GM23248 (cell line): ENCODE data around the gene STIL. TPM values are rescaled to one million over a fixed set of nuclear protein-coding genes. Genes with fewer than 3 reads are reported as not detected.

ENCODE experiments used
- DNase-seq: peaks from one replicate; pipeline ENCODE4 v3.0.0-alpha.2; 2015
- H2AFZ ChIP-seq: fragments of 200-600 bp; sonication (generic); 2 replicates; pipeline ENCODE4 v1.6.1; 2016; ENCODE audit warnings: antibody characterized with exemption
- H3F3A ChIP-seq: fragments of 200-600 bp; sonication (generic); 2 replicates; pipeline ENCODE4 v1.6.1; 2016; ENCODE audit warnings: mild to moderate bottlenecking, antibody characterized with exemption, mixed run types; ENCODE audit not compliant: insufficient read depth
- H3K27ac ChIP-seq: fragments of 200-600 bp; sonication (generic); 2 replicates; pipeline ENCODE4 v1.5.1; 2016; ENCODE audit warnings: mild to moderate bottlenecking
- H3K27me3 ChIP-seq: fragments of 200-600 bp; sonication (generic); replicated peaks from 2 replicates; pipeline ENCODE4 v1.6.1; 2016; ENCODE audit warnings: mild to moderate bottlenecking; ENCODE audit not compliant: insufficient read depth
- H3K36me3 ChIP-seq: fragments of 200-600 bp; sonication (generic); 2 replicates; pipeline ENCODE4 v1.6.1; 2016; ENCODE audit warnings: low read depth, mild to moderate bottlenecking
- H3K4me1 ChIP-seq: fragments of 200-600 bp; sonication (generic); 2 replicates; pipeline ENCODE4 v1.6.1; 2016; ENCODE audit warnings: mild to moderate bottlenecking; ENCODE audit not compliant: insufficient read depth
- H3K4me2 ChIP-seq: fragments of 200-600 bp; sonication (generic); one replicate; pipeline ENCODE4 v1.6.1; 2016; ENCODE audit warnings: mild to moderate bottlenecking; ENCODE audit not compliant: unreplicated experiment
- H3K4me3 ChIP-seq: fragments of 200-600 bp; sonication (generic); 2 replicates; pipeline ENCODE4 v1.5.1; 2016; ENCODE audit warnings: mild to moderate bottlenecking
- H3K79me2 ChIP-seq: fragments of 200-600 bp; sonication (generic); 2 replicates; pipeline ENCODE4 v1.6.1; 2016; ENCODE audit warnings: mild to moderate bottlenecking; ENCODE audit not compliant: insufficient read depth
- H3K9ac ChIP-seq: fragments of 200-600 bp; sonication (generic); 2 replicates; pipeline ENCODE4 v1.6.1; 2016; ENCODE audit warnings: mild to moderate bottlenecking
- H3K9me2 ChIP-seq: fragments of 200-600 bp; sonication (generic); 2 replicates; pipeline ENCODE4 v1.6.1; 2016; ENCODE audit warnings: mixed run types, mild to moderate bottlenecking, moderate library complexity; ENCODE audit not compliant: insufficient read depth
- H3K9me3 ChIP-seq: fragments of 200-600 bp; sonication (generic); one replicate; pipeline ENCODE4 v1.6.1; 2017; ENCODE audit warnings: low read depth
- H4K20me1 ChIP-seq: fragments of 200-600 bp; sonication (generic); 2 replicates; pipeline ENCODE4 v1.6.0; 2016; ENCODE audit not compliant: insufficient read depth
- EZH2 ChIP-seq: fragments of 200-600 bp; sonication (generic); IDR thresholded peaks from 2 replicates; pipeline ENCODE4 v1.6.1; 2018; ENCODE audit warnings: antibody characterized with exemption, mild to moderate bottlenecking; ENCODE audit not compliant: insufficient read depth, poor library complexity, severe bottlenecking
- EZH2phosphoT487 ChIP-seq: fragments of 200-600 bp; sonication (generic); IDR thresholded peaks from 2 replicates; pipeline ENCODE4 v1.6.1; 2018; ENCODE audit warnings: antibody characterized with exemption, moderate library complexity, mild to moderate bottlenecking, low read depth; ENCODE audit not compliant: insufficient read depth
- WGBS, 2 experiments: methylation state at CpG; one replicate each; pipeline ENCODE4 v1.1.6; 2015 to 2017; ENCODE audit warnings: low lambda C conversion rate in 2 of 2, low coverage in 1 of 2; ENCODE audit errors: missing lambda C conversion rate in 2 of 2; 5-methylcytosine and 5-hydroxymethylcytosine counted together
- in situ Hi-C: fragments of 300-500 bp; cut with MboI; formaldehyde crosslinking; loops from 2 replicates; pipeline ENCODE4 v1.15.0; 2020
- polyA plus RNA-seq: library from polyadenylated mRNA; unstranded; fragments of >200 nt; fragmentation: Nextera tagmentation; extraction: Ambion mirVana; gene quantifications from 2 replicates; pipeline ENCODE4 v1.2.1, GENCODE V29; 2016
- total RNA-seq: library from RNA; depleted of rRNA; stranded (reverse); fragments of >200 nt; shearing (Covaris generic); gene quantifications from 2 replicates; pipeline ENCODE4 v1.2.3, GENCODE V29; 2014

STIL gene
- total and polyA plus RNA-seq, 2 experiments from 2014 or later = 7.2 to 17.1 TPM

DNA sequence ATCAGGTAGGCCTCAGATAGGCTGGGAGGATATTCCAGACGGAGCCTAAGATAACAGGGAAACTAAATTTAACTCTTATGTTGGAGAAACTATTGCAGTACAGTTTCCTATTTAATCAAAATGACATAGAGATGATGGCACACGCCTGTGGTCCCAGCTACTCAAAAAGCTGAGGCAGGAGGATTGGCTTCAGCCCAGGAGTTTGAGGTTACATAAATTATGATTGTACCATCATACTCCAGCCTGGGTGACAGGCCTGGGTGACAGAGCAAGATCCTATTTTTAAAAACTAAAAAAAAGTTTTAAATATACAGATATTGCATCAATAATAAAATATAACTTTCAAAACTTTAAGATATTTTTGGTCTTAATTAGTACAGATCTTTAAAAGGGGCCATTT lies 56.7 kb downstream of the STIL start:
- in situ Hi-C loops = no loop called here
- 98% methylated on average over 2 of the region's 2 CpGs for WGBS, 2 experiments
- Histone ChIP-seq H3K4me3 (no peak overlapping the region), H3K36me3 (0 out of 2 replicates have a peak, but pooled peaks cover 8% of the 10 kb centered on the region), H3K4me2 (no peak overlapping the region), H3K79me2 (no peaks in the 10 kb centered on the region), H3K9me3 (no peaks in the 10 kb centered on the region), H2AFZ (no peak overlapping the region), H3K4me1 (no peaks in the 10 kb centered on the region), H3K27me3 (no peaks in the 10 kb centered on the region), H4K20me1 (no peaks in the 10 kb centered on the region), H3K27ac (no peak overlapping the region), H3K9me2 (no peaks in the 10 kb centered on the region), H3K9ac (no peak overlapping the region), H3F3A (no peaks in the 10 kb centered on the region)
- TF ChIP-seq EZH2phosphoT487 = no peak
- no peak for TF ChIP-seq EZH2
- DNase-seq = no peak

DNA sequence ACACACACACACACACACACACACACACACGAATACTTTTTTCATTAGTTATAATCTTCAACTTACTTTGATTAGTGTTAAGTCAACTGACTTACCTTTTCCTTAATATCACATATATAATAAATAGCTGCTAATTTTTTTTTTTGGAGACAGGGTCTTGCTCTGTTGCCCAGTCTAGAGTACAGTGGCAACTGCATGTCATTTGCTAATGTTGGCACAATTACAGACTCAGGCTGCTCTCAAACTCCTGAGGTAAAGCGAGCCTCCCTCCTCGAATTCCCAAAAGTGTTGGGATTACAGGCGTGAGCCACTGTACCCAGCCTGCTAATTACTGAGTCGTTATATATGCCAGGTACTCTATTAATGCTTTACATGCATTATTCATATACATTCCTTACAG lies 61.2 kb downstream of the STIL start:
- no peak overlapping the region for H3K27ac ChIP-seq
- H4K20me1 ChIP-seq = no peaks in the 10 kb centered on the region
- H3K36me3 ChIP-seq = no peaks in the 10 kb centered on the region
- no peaks in the 10 kb centered on the region for H3K4me1 ChIP-seq
- no peaks in the 10 kb centered on the region for H3K9me3 ChIP-seq
- in situ Hi-C loops = no loop called here
- no peak overlapping the region for H3K9ac ChIP-seq
- H3K27me3 ChIP-seq = no peaks in the 10 kb centered on the region
- H3K4me2 ChIP-seq = no peak overlapping the region
- no peaks in the 10 kb centered on the region for H3K79me2 ChIP-seq
- TF ChIP-seq EZH2phosphoT487 = no peak
- TF ChIP-seq EZH2 = no peak
- no peaks in the 10 kb centered on the region for H3F3A ChIP-seq
- DNase-seq = no peak
- no peaks in the 10 kb centered on the region for H3K9me2 ChIP-seq
- no peak overlapping the region for H2AFZ ChIP-seq
- H3K4me3 ChIP-seq = no peak overlapping the region
- 87% methylated on average over 5 of the region's 5 CpGs for WGBS, 2 experiments

DNA sequence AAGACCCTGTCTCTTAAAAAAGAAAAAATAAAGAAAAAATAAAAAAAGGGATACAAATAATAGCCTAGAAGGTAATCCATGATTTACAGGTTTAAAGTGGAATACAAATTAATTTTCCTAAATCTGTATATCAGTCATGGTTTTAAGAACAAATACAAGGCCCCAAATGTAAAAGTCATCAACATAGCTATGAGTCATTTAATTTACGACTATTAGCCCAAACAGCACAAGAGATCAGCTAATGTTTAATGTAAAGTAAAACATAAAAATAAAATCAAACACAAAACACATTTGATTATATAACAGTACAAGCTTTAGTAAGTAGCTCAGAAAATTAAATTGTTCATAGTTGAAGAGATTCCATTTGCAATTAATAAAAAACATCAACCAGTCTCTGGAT lies 61.6 kb downstream of the STIL start:
- Histone ChIP-seq H3F3A (no peaks in the 10 kb centered on the region), H3K9me3 (no peaks in the 10 kb centered on the region), H3K4me3 (no peak overlapping the region), H3K27me3 (no peaks in the 10 kb centered on the region), H4K20me1 (no peaks in the 10 kb centered on the region), H3K4me1 (no peaks in the 10 kb centered on the region), H3K9me2 (no peaks in the 10 kb centered on the region), H3K27ac (no peak overlapping the region), H3K4me2 (no peak overlapping the region), H3K36me3 (no peaks in the 10 kb centered on the region), H3K79me2 (no peaks in the 10 kb centered on the region), H2AFZ (no peak overlapping the region), H3K9ac (no peak overlapping the region)
- DNase-seq = no peak
- in situ Hi-C loops = no loop called here
- no peak for TF ChIP-seq EZH2phosphoT487
- no peak for TF ChIP-seq EZH2
- WGBS, 2 experiments = 85 to 95% methylated on average over 1 of the region's 1 CpG

DNA sequence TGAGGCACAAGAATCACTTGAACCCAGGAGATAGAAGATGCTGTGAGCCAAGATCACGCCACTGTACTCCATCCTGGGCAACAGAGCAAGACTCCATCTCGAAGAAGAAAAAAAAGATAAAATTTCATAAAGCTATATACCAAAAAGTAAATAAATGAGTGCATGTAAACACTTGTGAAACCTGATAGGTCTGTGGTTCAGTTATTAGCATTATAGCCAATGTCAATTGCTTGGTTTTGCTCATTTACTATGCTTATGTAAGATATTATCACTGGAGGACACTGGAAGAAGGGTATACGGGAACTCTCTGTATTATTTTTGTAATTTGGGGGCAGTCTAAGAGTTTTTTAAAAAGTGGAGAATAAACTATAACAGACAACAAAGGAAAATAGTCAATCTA lies 64.2 kb downstream of the STIL start:
- Histone ChIP-seq H3K4me3 (no peak overlapping the region), H4K20me1 (no peaks in the 10 kb centered on the region), H3K36me3 (no peaks in the 10 kb centered on the region), H3K4me1 (no peaks in the 10 kb centered on the region), H3K27me3 (0 out of 2 replicates have a peak, but pooled peaks cover under 1% of the 10 kb centered on the region), H3K27ac (no peak overlapping the region), H2AFZ (no peak overlapping the region), H3K9me3 (no peaks in the 10 kb centered on the region), H3K9me2 (no peaks in the 10 kb centered on the region), H3K4me2 (no peak overlapping the region), H3K79me2 (no peaks in the 10 kb centered on the region), H3K9ac (no peak overlapping the region), H3F3A (no peaks in the 10 kb centered on the region)
- WGBS, 2 experiments = 84 to 99% methylated on average over 3 of the region's 3 CpGs
- no peak for TF ChIP-seq EZH2phosphoT487
- no peak for TF ChIP-seq EZH2
- DNase-seq = no peak
- in situ Hi-C loops = no loop called here

DNA sequence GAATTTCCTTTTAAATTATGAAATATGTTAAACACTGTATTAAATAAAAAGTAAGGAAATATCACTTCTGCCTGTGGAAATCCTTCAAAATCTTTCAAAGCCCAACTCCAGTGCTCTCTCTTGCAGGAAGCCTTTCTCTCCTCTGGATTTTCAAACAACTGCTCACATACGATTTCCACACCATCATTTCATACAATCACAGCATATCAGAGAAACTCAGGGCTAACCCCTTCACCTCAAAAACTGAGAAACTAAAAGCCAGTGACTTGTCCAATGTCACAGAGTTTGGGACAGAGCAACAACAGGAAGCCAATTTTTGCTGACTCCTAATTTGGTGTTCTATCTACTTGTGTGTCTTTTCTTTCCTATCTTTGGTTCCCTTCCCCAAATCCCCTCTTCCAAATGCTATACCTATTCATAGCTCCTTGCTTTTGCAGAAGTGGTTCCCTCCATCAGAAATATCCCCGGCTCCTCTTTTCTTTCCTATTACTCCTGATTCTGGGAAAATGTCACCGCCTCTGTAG lies 69.5 kb downstream of the STIL start:
- in situ Hi-C loops = no loop called here
- H3K27ac ChIP-seq = no peak overlapping the region
- WGBS, 2 experiments = 60% methylated on average over 3 of the region's 3 CpGs
- no peaks in the 10 kb centered on the region for H3K9me3 ChIP-seq
- no peaks in the 10 kb centered on the region for H3K36me3 ChIP-seq
- H3F3A ChIP-seq = no peaks in the 10 kb centered on the region
- H3K9me2 ChIP-seq = no peaks in the 10 kb centered on the region
- peaks cover 7% of the 10 kb centered on the region for H3K27me3 ChIP-seq
- TF ChIP-seq EZH2phosphoT487 = no peak
- no peak for TF ChIP-seq EZH2
- no peaks in the 10 kb centered on the region for H3K79me2 ChIP-seq
- no peak for DNase-seq
- no peak overlapping the region for H3K4me3 ChIP-seq
- no peaks in the 10 kb centered on the region for H3K4me1 ChIP-seq
- no peak overlapping the region for H3K9ac ChIP-seq
- no peaks in the 10 kb centered on the region for H4K20me1 ChIP-seq
- H3K4me2 ChIP-seq = no peak overlapping the region
- no peak overlapping the region for H2AFZ ChIP-seq
